ENCODE measurements around the gene AOX1. TPM values are rescaled to one million over a fixed set of nuclear protein-coding genes. Genes with fewer than 3 reads are reported as not detected.

AOX1 gene
- total and polyA plus RNA-seq, 10 of the 15 experiments (the other 5 are each of a cell fraction or from before 2014, with no cell fraction given), result 0.03 to 0.56 (median 0.19) TPM; not detected in 6

DNA sequence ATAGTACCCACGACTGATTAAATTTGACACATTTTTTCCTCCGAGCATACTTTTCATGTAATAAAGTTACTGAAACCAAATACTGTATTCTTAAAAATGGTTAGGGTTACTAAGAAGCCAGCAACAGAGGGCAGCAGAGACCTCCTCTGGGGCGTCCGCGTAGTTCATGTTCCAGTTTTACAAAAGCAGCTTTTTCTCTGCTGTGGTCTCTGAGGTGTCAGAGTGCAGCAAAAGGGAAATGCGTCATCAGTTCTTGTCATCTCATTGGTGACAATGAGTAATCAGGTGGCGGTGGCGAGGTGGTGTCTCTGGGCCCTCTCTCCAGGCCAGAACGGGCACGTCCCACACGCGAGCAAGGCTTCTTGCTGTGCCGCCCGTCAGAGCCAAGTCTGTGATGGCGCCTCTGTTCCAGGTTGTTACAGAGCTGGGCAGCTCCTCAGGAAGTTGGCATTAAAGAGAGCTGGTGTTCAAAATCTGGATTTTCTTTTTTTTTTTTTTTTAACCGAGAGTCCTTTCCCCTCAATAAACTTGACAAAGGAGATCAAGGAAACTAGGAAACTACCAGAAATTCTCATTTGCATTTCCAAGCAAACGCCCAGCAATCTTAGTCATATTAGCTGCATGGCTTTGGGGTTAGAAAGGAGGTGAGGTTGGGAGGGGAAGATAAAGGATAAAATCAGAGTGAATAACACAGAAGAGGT is 127.3 kb downstream of the AOX1 start (continued):
- TF ChIP-seq HCFC1 (IDR thresholded peaks at IDR 0.05; ENCODE audit: low read length) (no peak; the same call in 1 of the 2 replicates), SMC3 (IDR thresholded peaks at IDR 0.05; ENCODE audit: borderline replicate concordance, low read length) (peak; percentile 89), ATF7 (IDR thresholded peaks at IDR 0.05; ENCODE audit: low read depth) (peak; percentile 95), ESRRA (IDR thresholded peaks at IDR 0.05; ENCODE audit: low read length) (no peak), SIN3A (IDR thresholded peaks at IDR 0.05; ENCODE audit: low read depth, low read length) (no peak), ZNF592 (IDR thresholded peaks at IDR 0.05) (peak; percentile 94), NR2C2 (IDR thresholded peaks at IDR 0.05; ENCODE audit: borderline replicate concordance, control insufficient read depth, insufficient read length, low read depth) (no peak), CREM (IDR thresholded peaks at IDR 0.05; ENCODE audit: low read depth) (peak; percentile 96), RAD21 (IDR thresholded peaks at IDR 0.05; ENCODE audit: insufficient read depth, low read depth, low read length) (peak; percentile 95), NFXL1 (IDR thresholded peaks at IDR 0.05; ENCODE audit: borderline replicate concordance) (no peak), ATF2 (IDR thresholded peaks at IDR 0.05; ENCODE audit: low read length) (peak; percentile 87), E2F4 (IDR thresholded peaks at IDR 0.05; ENCODE audit: low read depth, low read length) (no peak), RBBP5 (conservative IDR thresholded peaks at IDR 0.05) (no peak), ZNF24 (IDR thresholded peaks at IDR 0.05) (peak; percentile 60; the same call in 1 of the 2 replicates), SMAD1 (IDR thresholded peaks at IDR 0.05; ENCODE audit: low read depth, partially characterized antibody) (peak; percentile 89), POLR2A (IDR thresholded peaks at IDR 0.05; ENCODE audit: low read depth, low read length) (peak; percentile 98), E2F8 (IDR thresholded peaks at IDR 0.05; ENCODE audit: low read depth, partially characterized antibody) (peak; percentile 39)
- TF ChIP-seq, protein P1, sequence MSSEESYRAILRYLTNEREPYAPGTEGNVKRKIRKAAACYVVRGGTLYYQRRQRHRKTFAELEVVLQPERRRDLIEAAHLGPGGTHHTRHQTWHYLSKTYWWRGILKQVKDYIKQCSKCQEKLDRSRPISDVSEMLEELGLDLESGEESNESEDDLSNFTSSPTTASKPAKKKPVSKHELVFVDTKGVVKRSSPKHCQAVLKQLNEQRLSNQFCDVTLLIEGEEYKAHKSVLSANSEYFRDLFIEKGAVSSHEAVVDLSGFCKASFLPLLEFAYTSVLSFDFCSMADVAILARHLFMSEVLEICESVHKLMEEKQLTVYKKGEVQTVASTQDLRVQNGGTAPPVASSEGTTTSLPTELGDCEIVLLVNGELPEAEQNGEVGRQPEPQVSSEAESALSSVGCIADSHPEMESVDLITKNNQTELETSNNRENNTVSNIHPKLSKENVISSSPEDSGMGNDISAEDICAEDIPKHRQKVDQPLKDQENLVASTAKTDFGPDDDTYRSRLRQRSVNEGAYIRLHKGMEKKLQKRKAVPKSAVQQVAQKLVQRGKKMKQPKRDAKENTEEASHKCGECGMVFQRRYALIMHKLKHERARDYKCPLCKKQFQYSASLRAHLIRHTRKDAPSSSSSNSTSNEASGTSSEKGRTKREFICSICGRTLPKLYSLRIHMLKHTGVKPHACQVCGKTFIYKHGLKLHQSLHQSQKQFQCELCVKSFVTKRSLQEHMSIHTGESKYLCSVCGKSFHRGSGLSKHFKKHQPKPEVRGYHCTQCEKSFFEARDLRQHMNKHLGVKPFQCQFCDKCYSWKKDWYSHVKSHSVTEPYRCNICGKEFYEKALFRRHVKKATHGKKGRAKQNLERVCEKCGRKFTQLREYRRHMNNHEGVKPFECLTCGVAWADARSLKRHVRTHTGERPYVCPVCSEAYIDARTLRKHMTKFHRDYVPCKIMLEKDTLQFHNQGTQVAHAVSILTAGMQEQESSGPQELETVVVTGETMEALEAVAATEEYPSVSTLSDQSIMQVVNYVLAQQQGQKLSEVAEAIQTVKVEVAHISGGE (CRISPR knock-in tag; IDR thresholded peaks at IDR 0.05), result no peak

Data from GM12878 (cell line).